AG09309 (cell line): Measurements from ENCODE around the gene RUBCN.
A peak's percentile ranks its signal among the peaks of the same experiment; 100 is the strongest.

Experiments
- DNase-seq: peaks from one replicate; pipeline ENCODE4 v3.0.0-alpha.2; 2010; ENCODE audit warnings: low read depth
- H3K4me3 ChIP-seq: 2 replicates; pipeline ENCODE4 v1.5.1; 2011; ENCODE audit warnings: mild to moderate bottlenecking, low read depth, low read length, moderate library complexity; ENCODE audit not compliant: control insufficient read depth
- TF ChIP-seq, protein P1 (sequence below): IDR thresholded peaks from 2 replicates; pipeline ENCODE4 v1.5.1; 2011; ENCODE audit warnings: mild to moderate bottlenecking, low read depth, low read length, inconsistent platforms; ENCODE audit not compliant: insufficient read depth, control insufficient read depth; ENCODE audit errors: missing control alignments

The RUBCN gene

DNA sequence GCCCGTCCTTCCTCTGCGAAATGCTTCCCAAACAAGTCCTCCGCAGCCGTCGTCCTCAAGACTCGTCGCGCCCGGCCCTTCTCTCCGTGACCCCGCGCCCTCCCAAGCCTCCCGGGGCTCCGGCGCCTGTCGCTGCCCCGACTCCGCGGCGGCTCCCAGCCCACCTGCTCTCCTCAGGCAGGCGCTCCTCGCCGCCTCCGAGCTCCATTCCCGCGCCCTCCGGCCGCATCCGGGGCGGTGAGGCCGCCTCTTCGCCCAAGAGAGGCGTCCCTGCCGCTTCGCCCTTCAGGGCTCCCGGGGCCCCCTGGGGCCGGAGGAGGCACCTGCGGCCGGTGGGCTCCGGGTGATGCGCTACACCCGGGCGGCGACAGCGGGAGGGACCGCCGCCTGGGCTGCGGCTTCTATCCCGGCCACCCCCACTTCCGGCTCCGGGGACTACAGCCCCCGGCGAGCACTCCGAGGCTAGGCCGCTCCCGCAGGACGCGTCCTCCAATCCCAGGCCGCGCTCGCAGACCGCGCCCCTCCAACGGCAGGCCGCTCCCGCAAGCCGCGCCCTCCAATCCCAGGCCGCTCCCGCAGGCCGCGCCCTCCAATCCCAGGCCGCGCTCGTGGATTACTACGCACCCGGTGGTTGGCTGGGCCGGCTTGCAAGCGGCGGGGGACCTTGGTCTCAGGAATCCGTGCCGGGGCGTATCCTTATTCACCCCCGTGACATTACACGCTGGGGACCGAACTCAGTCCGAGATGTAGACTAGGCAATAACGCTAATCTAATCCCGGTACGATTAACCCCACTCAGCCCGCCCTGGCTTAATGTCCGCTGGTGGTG, at the start of gene RUBCN:
RUBCN (minus strand) TSS at position 414 of the 828 bp plus-strand sequence; CDS start at position 229, 185 bp downstream.
- peak; percentile 64 for DNase-seq
- TF ChIP-seq, protein P1, sequence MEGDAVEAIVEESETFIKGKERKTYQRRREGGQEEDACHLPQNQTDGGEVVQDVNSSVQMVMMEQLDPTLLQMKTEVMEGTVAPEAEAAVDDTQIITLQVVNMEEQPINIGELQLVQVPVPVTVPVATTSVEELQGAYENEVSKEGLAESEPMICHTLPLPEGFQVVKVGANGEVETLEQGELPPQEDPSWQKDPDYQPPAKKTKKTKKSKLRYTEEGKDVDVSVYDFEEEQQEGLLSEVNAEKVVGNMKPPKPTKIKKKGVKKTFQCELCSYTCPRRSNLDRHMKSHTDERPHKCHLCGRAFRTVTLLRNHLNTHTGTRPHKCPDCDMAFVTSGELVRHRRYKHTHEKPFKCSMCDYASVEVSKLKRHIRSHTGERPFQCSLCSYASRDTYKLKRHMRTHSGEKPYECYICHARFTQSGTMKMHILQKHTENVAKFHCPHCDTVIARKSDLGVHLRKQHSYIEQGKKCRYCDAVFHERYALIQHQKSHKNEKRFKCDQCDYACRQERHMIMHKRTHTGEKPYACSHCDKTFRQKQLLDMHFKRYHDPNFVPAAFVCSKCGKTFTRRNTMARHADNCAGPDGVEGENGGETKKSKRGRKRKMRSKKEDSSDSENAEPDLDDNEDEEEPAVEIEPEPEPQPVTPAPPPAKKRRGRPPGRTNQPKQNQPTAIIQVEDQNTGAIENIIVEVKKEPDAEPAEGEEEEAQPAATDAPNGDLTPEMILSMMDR = no peak
- peak within 1 kb of the TSS; percentile 76 for H3K4me3 ChIP-seq

DNA sequence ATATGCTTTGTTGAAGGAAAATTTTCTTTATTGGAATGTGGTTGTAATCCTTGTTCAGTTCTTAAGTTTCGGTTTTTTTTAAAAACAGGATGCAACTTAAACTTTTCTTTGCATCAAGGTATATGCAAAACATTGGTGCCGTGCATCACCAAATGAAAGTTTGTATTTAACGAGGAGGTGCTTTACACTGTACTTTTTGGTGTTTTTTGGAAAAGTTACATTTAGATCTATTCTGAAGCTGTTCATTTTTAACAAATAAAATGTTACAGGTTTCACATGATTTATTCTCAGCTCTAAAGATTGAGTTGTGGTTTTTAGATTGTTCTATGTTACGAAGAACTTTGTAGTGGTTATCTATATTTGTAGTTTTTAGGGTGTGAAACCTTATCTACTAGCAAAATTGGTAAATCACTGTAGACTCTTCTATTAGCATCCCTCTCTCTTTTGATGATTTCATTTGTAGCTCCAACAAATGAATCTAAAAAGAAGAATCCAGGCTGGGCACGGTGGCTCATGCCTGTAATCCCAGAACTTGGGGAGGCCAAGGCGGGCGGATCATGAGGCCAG, 47.4 kb upstream of the RUBCN start:
- TF ChIP-seq, protein P1 = no peak
- DNase-seq = no peak
- no peak overlapping the region for H3K4me3 ChIP-seq

DNA sequence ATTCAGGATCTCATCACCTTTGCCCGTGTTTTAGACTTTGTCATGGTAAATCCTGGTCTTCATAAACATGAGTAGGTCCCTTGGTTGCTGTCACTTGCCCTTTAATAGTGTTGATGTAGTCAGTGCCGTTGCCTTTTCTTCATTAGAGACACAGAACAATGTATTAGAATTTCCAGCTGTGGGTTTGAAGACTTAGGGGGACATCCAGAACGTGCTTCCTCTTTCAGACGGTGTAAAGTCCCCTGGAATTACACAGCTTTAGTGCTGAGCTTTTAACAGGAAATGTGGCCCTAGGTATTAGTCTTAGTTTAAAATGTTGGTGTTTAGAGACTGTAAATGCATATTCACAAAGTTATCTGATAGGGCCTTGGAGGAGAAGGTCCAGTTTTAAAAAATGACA, 45.5 kb upstream of the RUBCN start:
- TF ChIP-seq, protein P1 = no peak
- H3K4me3 ChIP-seq = no peak overlapping the region
- no peak for DNase-seq

DNA sequence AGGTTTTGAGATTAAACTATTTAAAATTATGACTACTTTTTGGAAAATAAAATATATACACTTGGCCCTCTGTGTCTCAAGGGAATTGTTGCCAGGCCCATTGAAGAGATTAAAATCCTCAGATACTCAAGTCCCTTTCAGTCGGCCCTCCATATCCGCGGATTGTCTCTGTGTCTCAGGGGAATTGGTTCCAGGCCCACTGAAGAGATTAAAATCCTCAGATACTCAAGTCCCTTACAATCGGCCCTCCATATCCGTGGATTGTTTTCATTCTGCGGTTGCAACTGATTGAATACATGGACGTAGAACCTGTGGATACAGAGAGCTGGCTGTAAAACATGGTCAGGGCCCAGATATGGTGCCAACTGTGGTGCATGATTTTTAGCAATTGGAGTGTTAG, 38.6 kb upstream of the RUBCN start:
- no peak overlapping the region for H3K4me3 ChIP-seq
- no peak for DNase-seq
- TF ChIP-seq, protein P1 = no peak

DNA sequence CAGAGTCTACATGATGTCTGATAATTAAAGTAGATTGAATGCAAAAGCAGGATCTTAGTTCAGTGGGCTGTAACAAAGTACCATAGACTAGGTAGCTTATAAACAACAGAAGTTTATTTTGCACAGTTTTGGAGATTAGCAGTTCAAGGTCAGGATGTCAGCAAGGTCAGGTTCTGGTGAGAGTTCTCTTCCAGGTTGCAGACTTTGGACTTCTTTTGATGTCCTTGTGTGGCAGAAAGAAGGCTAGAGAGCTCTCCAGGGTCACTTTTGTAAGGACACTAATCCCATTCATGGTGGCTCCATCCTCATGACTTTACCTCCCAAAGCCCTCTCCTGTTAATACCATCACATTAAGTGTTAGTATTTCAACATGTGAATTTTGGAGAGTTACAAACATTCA, 25.1 kb upstream of the RUBCN start:
- no peak for DNase-seq
- TF ChIP-seq, protein P1 = no peak

DNA sequence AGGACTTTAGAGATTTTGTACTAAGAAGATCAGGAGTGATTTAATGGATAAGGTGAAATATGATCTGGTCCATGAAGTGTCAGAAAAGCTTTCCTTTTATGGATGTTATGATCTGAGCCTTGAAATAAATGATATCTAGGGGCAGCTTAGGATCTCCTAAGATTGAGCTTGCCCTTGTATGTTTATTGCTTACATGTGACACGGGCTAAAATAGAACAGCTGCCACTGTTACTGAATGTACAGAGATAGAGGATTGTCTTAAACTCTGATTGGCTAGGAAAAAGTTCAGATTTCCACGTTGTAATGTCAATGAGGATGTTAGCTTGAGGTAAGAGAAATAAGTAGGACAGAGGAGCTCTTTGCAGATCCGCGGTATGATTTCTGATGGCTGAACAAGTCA, 21.8 kb upstream of the RUBCN start:
- DNase-seq = no peak
- TF ChIP-seq, protein P1 = no peak
- no peak overlapping the region for H3K4me3 ChIP-seq

More for the DNA sequence above, 25.1 kb upstream of the RUBCN start:
- no peak overlapping the region for H3K4me3 ChIP-seq
